ENCODE measurements around the gene PALD1. TPM values are rescaled to one million over a fixed set of nuclear protein-coding genes. Genes with fewer than 3 reads are reported as not detected.

The PALD1 gene
- total and polyA plus RNA-seq, 2 of the 4 experiments (the other 2 are of a cell fraction), result 0.12 to 0.18 TPM

DNA sequence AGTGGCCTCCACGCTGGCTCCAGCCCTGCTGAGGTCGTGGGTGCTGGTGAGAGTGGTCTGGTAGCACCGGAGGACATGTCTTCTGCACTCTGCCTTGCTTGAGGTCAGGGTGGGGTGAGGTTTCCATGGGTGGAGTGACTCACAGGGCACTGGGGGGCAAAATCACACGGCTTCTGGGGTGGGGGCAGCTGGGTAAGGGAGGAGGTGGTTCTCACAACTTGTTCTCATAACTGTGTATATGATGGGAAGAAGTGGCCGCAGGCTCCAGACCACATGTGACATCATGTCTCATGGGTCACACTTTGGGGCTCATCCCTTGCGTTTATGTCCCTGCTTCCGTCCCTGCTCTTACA, 124.9 kb downstream of the PALD1 start:
- Histone ChIP-seq H3K4ac (ENCODE audit: low read depth, low read length) (no peak overlapping the region), H2BK5ac (ENCODE audit: low read depth, low read length, poor library complexity, severe bottlenecking) (no peak overlapping the region), H3K27me3 (ENCODE audit: control insufficient read depth, insufficient read depth, low read length) (peaks cover 18% of the 10 kb centered on the region), H3K9ac (ENCODE audit: low read depth, low read length) (no peak overlapping the region), H2AFZ (replicated peaks; ENCODE audit: low read length, poor library complexity) (no peak overlapping the region), H3K23ac (ENCODE audit: low read depth, low read length) (no peak overlapping the region), H3K79me1 (ENCODE audit: low read depth in 1 of 2, low read length in 2 of 2) (no peaks in the 10 kb centered on the region), H3K4me1 (ENCODE audit: control insufficient read depth, insufficient read depth, low read length) (no peaks in the 10 kb centered on the region), H4K8ac (ENCODE audit: low read depth in 2 of 2, low read length in 2 of 2) (no peak overlapping the region), H2BK20ac (ENCODE audit: low read depth, low read length) (no peak overlapping the region), H2BK120ac (ENCODE audit: low read depth, low read length) (no peak overlapping the region), H3K36me3 (ENCODE audit: control insufficient read depth, insufficient read depth, low read length) (no peaks in the 10 kb centered on the region), H2AK5ac (ENCODE audit: low read depth, low read length) (no peak overlapping the region), H3K18ac (ENCODE audit: low read depth, low read length) (no peak overlapping the region), H3K27ac (ENCODE audit: insufficient read depth, low read length) (no peak overlapping the region), H3K9me3 (ENCODE audit: control insufficient read depth, insufficient read depth, low read length) (peaks cover 1% of the 10 kb centered on the region; the same call in 1 of the 2 replicates), H2BK15ac (ENCODE audit: low read depth, low read length) (no peak overlapping the region), H3K4me2 (ENCODE audit: low read depth, low read length) (no peak overlapping the region), H2AK9ac (replicated peaks; ENCODE audit: low read depth, low read length, poor library complexity) (no peak overlapping the region), H3K14ac (replicated peaks; ENCODE audit: low read depth, low read length) (no peak overlapping the region), H4K20me1 (ENCODE audit: insufficient read depth, low read length) (no peaks in the 10 kb centered on the region), H4K91ac (ENCODE audit: insufficient read depth, low read depth, low read length) (no peak overlapping the region), H3K56ac (ENCODE audit: extremely low read depth, insufficient read depth, low read length) (no peak overlapping the region), H4K5ac (ENCODE audit: low read depth, low read length) (no peak overlapping the region), H3K9me1 (ENCODE audit: insufficient read depth, low read length) (no peaks in the 10 kb centered on the region), H3K4me3 (ENCODE audit: insufficient read depth, low read depth, low read length) (no peak overlapping the region)
- no peak for ATAC-seq (ENCODE audit: low read depth)
- CTCF ChIA-PET, result no interaction called here
- in situ Hi-C loops (cut with MboI; ENCODE audit: low sequenced_read_pairs), result no loop called here
- POLR2A ChIA-PET (ENCODE audit: unreplicated experiment), result no interaction called here
- intact Hi-C loops (cut with micrococcal nuclease), result no loop called here
- 80% methylated on average over 2 of the region's 7 CpGs; no CpG with 5 or more reads in 1 of the 2 experiments for WGBS, 2 experiments (ENCODE audit: extremely low coverage in 2 of 2, insufficient read length in 1 of 2)
- no TSS peak for BruUV-seq (replicated peaks)
- TF ChIP-seq CEBPB (IDR thresholded peaks at IDR 0.05; ENCODE audit: low read depth, low read length), result no peak
- TF ChIP-seq FOS (IDR thresholded peaks at IDR 0.05; ENCODE audit: low read depth, low read length), result no peak
- no peak for TF ChIP-seq CHD1 (IDR thresholded peaks at IDR 0.05; ENCODE audit: low read depth, low read length)
- no peak for TF ChIP-seq SMC3 (IDR thresholded peaks at IDR 0.05; ENCODE audit: low read depth, low read length)
- no peak for TF ChIP-seq BHLHE40 (IDR thresholded peaks at IDR 0.05; ENCODE audit: low read depth, low read length)
- TF ChIP-seq RCOR1 (IDR thresholded peaks at IDR 0.05; ENCODE audit: insufficient replicate concordance, low read length), result no peak
- TF ChIP-seq MXI1 (IDR thresholded peaks at IDR 0.05; ENCODE audit: borderline replicate concordance, low read depth, low read length), result no peak
- no peak for TF ChIP-seq NFE2L2 (IDR thresholded peaks at IDR 0.05; ENCODE audit: low read depth, low read length)
- TF ChIP-seq, protein P1, sequence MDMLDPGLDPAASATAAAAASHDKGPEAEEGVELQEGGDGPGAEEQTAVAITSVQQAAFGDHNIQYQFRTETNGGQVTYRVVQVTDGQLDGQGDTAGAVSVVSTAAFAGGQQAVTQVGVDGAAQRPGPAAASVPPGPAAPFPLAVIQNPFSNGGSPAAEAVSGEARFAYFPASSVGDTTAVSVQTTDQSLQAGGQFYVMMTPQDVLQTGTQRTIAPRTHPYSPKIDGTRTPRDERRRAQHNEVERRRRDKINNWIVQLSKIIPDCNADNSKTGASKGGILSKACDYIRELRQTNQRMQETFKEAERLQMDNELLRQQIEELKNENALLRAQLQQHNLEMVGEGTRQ (IDR thresholded peaks at IDR 0.05; ENCODE audit: low read depth, low read length), result no peak
- TF ChIP-seq RFX5 (IDR thresholded peaks at IDR 0.05; ENCODE audit: low read depth, low read length), result no peak
- TF ChIP-seq, protein P2, sequence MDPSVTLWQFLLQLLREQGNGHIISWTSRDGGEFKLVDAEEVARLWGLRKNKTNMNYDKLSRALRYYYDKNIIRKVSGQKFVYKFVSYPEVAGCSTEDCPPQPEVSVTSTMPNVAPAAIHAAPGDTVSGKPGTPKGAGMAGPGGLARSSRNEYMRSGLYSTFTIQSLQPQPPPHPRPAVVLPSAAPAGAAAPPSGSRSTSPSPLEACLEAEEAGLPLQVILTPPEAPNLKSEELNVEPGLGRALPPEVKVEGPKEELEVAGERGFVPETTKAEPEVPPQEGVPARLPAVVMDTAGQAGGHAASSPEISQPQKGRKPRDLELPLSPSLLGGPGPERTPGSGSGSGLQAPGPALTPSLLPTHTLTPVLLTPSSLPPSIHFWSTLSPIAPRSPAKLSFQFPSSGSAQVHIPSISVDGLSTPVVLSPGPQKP (IDR thresholded peaks at IDR 0.05; ENCODE audit: borderline replicate concordance, low read depth, low read length), result no peak
- TF ChIP-seq POLR2A (IDR thresholded peaks at IDR 0.05; ENCODE audit: low read depth, low read length), result no peak
- no peak for DNase-seq
- dilution Hi-C loops (cut with HindIII; ENCODE audit: low sequenced_read_pairs, unreplicated experiment), result no loop called here

Data from IMR-90 (cell line).